Right lobe of liver (tissue), 6 donors: ENCODE data around the gene GRAP. TPM values are rescaled to one million over a fixed set of nuclear protein-coding genes. Genes with fewer than 3 reads are reported as not detected.

Experiments used
- ATAC-seq, 4 donors: fragments of 200-7000 bp; cut with Tn5 transposase; one replicate each; pipeline ENCODE4 v1.9.1; 2020; ENCODE audit warnings: mild to moderate bottlenecking in 4 of 4, moderate library complexity in 4 of 4
- DNase-seq, 3 donors: peaks; one replicate each; pipeline ENCODE4 v3.0.0-alpha.2; 2020
- H3K27ac ChIP-seq, 3 donors: fragments of 200-600 bp; one replicate each; pipeline ENCODE4 v1.8.0; 2022
- H3K27me3 ChIP-seq, 2 donors: fragments of 200-600 bp; one replicate each; pipeline ENCODE4 v1.8.0; 2022
- H3K36me3 ChIP-seq, 4 donors: fragments of 200-600 bp; sonication (generic) in 1 of 4; one replicate each; pipeline versions ENCODE4 v1.5.1 to v1.8.0; 2017 to 2022; ENCODE audit warnings: control low read depth in 1 of 4
- H3K4me1 ChIP-seq, 4 donors: fragments of 200-600 bp; sonication (generic) in 1 of 4; one replicate each; pipeline versions ENCODE4 v1.5.1 to v1.8.0; 2017 to 2022; ENCODE audit warnings: control low read depth in 1 of 4
- H3K4me3 ChIP-seq, 3 donors: fragments of 200-600 bp; one replicate each; pipeline ENCODE4 v1.8.0; 2022
- H3K9me3 ChIP-seq, 4 donors: fragments of 200-600 bp; sonication (generic) in 1 of 4; one replicate each; pipeline versions ENCODE4 v1.5.1 to v1.8.0; 2017 to 2022; ENCODE audit warnings: control low read depth in 1 of 4
- CTCF ChIP-seq, 4 donors: fragments of 200-600 bp in 3 of 4; fragments of 450-650 bp in 1 of 4; IDR thresholded peaks; one replicate each; pipeline versions ENCODE4 v1.5.1 to v1.8.0; 2016 to 2022; ENCODE audit warnings: antibody characterized with exemption in 4 of 4, mild to moderate bottlenecking in 2 of 4
- POLR2A ChIP-seq: fragments of 450-650 bp; IDR thresholded peaks from one replicate; pipeline ENCODE4 v1.6.1; 2017; ENCODE audit warnings: antibody characterized with exemption, mild to moderate bottlenecking
- WGBS: methylation state at CpG from one replicate; pipeline ENCODE4 v1.1.6; 2018; ENCODE audit warnings: low coverage, low lambda C conversion rate; ENCODE audit not compliant: insufficient coverage; ENCODE audit errors: missing lambda C conversion rate; 5-methylcytosine and 5-hydroxymethylcytosine counted together
- intact Hi-C, 2 donors: fragments of 100-400 bp; cut with DNase I; formaldehyde crosslinking; loops; one replicate each; pipeline versions ENCODE4 v1.11.2 to v1.14.1; 2022
- total RNA-seq, 6 experiments: library from RNA; depleted of rRNA in 2 of 6; stranded (reverse); fragments of >200 nt in 2 of 6; fragmentation: NEBNext Ultra II Directional in 3 of 6; extraction: Animal tissue kit (Norgen Biotek cat#: 25700) in 3 of 6; gene quantifications; one replicate each; pipeline versions ENCODE4 v1.1.0 to v1.2.4, GENCODE V29; 2016 to 2023
- donor health status: DM: no; HTN: yes; CAD: no.
- donor health status: DM: no; HTN: no; CAD: no.
- donor health status: DM: no; HTN: no; CAD: no.
- donor health status: DM: no; HTN: yes; CAD: no.
- donor health status: DM: no; HTN: yes; CAD: no.

The GRAP gene
- total RNA-seq, 6 experiments from 2014 or later: 2.6 to 6.1 (median 4.2) TPM

- Histone ChIP-seq H3K27ac (no peak overlapping the region), H3K27me3 (no peaks in the 10 kb centered on the region), H3K9me3 (no peaks in the 10 kb centered on the region), H3K36me3 (no peaks in the 10 kb centered on the region), H3K4me1 (no peaks in the 10 kb centered on the region), H3K4me3 (no peak overlapping the region)
- no peak for ATAC-seq
- TF ChIP-seq CTCF (IDR thresholded peaks at IDR 0.05): no peak
- no peak for TF ChIP-seq POLR2A
- WGBS: 91% methylated on average over 4 of the region's 7 CpGs
- intact Hi-C loops: no loop called here
- peak in 1 of 3 donors; percentile 17 for DNase-seq
These were observed 31.3 kb downstream of the GRAP start for GRCh38 chr17:19015428-19015827.

GRCh38 chr17:19014628-19015215 lies 32.0 kb downstream of the GRAP start:
- TF ChIP-seq POLR2A (no peak), CTCF (IDR thresholded peaks at IDR 0.05) (no peak)
- DNase-seq: peak in 1 of 3 donors; percentile 44
- H3K36me3 ChIP-seq: no peaks in the 10 kb centered on the region
- no peak overlapping the region for H3K4me3 ChIP-seq
- no peaks in the 10 kb centered on the region for H3K4me1 ChIP-seq
- no peaks in the 10 kb centered on the region for H3K27me3 ChIP-seq
- ATAC-seq: no peak
- H3K27ac ChIP-seq: no peak overlapping the region
- intact Hi-C loops: no loop called here
- H3K9me3 ChIP-seq: no peaks in the 10 kb centered on the region
- WGBS: 83% methylated on average over 18 of the region's 29 CpGs

- no peaks in the 10 kb centered on the region for H3K36me3 ChIP-seq
- ATAC-seq: no peak
- no peaks in the 10 kb centered on the region for H3K27me3 ChIP-seq
- intact Hi-C loops: no loop called here
- TF ChIP-seq CTCF (IDR thresholded peaks at IDR 0.05) (no peak), POLR2A (no peak)
- H3K4me3 ChIP-seq: no peak overlapping the region
- H3K4me1 ChIP-seq: no peaks in the 10 kb centered on the region
- WGBS: 100% methylated on average over 4 of the region's 11 CpGs
- DNase-seq: peak in 1 of 3 donors; percentile 12
- no peaks in the 10 kb centered on the region for H3K9me3 ChIP-seq
- H3K27ac ChIP-seq: no peak overlapping the region
These were observed 32.7 kb downstream of the GRAP start for GRCh38 chr17:19013806-19014627.

- WGBS: 100% methylated on average over 1 of the region's 12 CpGs
- Histone ChIP-seq H3K4me1 (no peaks in the 10 kb centered on the region), H3K27ac (no peak overlapping the region), H3K36me3 (no peaks in the 10 kb centered on the region), H3K27me3 (no peaks in the 10 kb centered on the region), H3K9me3 (no peaks in the 10 kb centered on the region), H3K4me3 (no peak overlapping the region)
- no peak for TF ChIP-seq CTCF (IDR thresholded peaks at IDR 0.05)
- TF ChIP-seq POLR2A: no peak
- ATAC-seq: no peak
- intact Hi-C loops: no loop called here
- peak in 1 of 3 donors; percentile 30 for DNase-seq
These were observed 33.5 kb downstream of the GRAP start for GRCh38 chr17:19013226-19013625.
